Stromal cell of bone marrow (primary cell): ENCODE data around the gene SLC26A5.

Experiments used
- DNase-seq: peaks from one replicate; pipeline ENCODE4 v3.0.0-alpha.2; 2012; ENCODE audit warnings: low read depth

Gene SLC26A5

GRCh38 chr7:103346396-103346795 is 99.6 kb downstream of the SLC26A5 start:
- DNase-seq = no peak

GRCh38 chr7:103344453-103345149 is 101.4 kb downstream of the SLC26A5 start, which contains the start of gene DNAJC2:
Gene DNAJC2 (minus strand): TSS chr7:103344767. CDS start chr7:103344622, 145 bp downstream.
- DNase-seq = peak; percentile 88

DNA sequence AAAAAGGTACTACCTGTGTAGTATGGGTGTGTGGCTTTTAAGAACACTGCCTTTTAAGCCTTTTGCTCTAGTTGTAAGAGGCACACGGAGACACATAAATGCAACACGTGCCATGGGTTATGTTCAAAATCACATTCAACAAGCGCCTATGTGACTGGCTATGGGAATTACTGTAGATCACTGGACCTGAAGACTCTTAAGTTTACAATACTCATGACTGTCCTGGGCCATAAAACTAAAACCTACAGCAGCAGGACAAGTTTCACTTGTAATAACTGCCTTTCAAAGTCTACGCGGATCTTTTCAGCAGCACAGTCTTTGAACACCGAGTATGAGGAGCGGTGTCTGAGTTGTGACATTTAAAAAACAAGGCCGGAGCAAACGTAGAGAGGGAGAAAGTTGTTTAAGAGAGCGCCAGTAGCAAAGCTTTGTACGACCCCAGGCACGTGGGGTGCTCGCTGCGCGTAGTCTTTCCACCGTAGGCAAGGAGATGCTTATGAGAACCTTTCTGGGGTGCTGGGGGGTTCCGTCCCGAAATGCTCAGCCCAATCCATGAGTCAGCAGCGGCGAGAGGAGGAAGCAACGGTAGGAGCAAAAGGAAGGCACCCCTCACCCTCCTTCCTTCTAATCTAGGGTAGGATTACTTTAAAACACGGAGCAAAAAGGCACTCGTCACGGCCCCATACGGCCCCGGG is 102.1 kb downstream of the SLC26A5 start:
- peak; percentile 20 for DNase-seq

GRCh38 chr7:103343332-103343731 is 102.7 kb downstream of the SLC26A5 start:
- no peak for DNase-seq

- no peak for DNase-seq
Observed at GRCh38 chr7:103341466-103341865, 104.5 kb downstream of the SLC26A5 start.

GRCh38 chr7:103338864-103339263 is 107.1 kb downstream of the SLC26A5 start:
- no peak for DNase-seq

- no peak for DNase-seq
Observed at GRCh38 chr7:103336761-103337160, 109.2 kb downstream of the SLC26A5 start.

- no peak for DNase-seq
Observed at GRCh38 chr7:103325744-103326143, 120.3 kb downstream of the SLC26A5 start.
